HG03354 (cell line): Measurements from ENCODE around the gene WHRN.

Experiments used
- ATAC-seq: cut with Tn5 transposase; IDR thresholded peaks from one replicate; pipeline ENCODE4 v1.9.1; 2021; ENCODE audit warnings: mild to moderate bottlenecking; ENCODE audit not compliant: unreplicated experiment, poor library complexity, severe bottlenecking

WHRN gene

GRCh38 chr9:114476891-114477469 lies 28.3 kb downstream of the WHRN start:
- no peak for ATAC-seq

- no peak for ATAC-seq
These were observed 29.7 kb downstream of the WHRN start for GRCh38 chr9:114475412-114476135.

DNA sequence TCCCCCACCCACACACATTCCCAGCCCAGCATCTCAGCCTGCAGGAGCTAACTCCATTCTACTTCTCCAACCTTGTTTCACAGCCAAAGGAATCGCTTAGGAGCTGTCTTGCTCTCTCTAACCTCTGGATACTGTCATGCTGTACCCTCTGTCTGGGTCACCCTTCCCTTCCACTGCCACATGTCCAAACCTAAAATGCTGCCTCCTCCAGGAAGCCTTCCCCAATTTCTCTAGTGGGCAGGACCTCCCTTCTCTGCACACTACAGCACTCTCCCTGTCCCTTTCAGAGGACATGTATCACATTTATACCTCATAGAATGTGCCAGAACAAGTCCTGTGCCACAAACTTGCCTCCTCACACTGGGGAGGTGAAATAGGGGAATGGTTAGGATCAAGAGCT lies 30.8 kb downstream of the WHRN start:
- no peak for ATAC-seq

GRCh38 chr9:114473447-114473801 lies 31.8 kb downstream of the WHRN start:
- no peak for ATAC-seq

GRCh38 chr9:114472765-114473446 lies 32.4 kb downstream of the WHRN start:
- ATAC-seq = no peak

DNA sequence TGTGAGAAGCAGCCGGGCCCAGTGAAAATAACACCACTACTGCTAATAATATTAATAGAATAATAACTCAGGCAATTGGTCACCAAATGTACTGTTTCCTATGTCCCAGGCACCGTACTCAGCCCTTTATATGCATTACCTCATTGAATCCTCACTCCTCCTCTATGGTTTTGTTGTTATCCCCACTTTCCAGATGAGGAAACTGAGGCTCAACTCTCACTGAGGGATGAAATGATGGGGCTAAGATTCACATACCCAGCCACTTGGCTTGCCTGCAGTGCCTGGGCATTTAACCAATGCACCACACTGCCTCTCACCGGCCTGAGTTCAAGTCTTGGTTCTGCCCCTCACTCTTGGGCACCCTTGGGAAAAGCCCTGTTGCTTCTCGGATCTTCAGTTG lies 34.1 kb downstream of the WHRN start:
- ATAC-seq = no peak

GRCh38 chr9:114470581-114470980 lies 34.7 kb downstream of the WHRN start:
- no peak for ATAC-seq

- no peak for ATAC-seq
These were observed 35.2 kb downstream of the WHRN start for GRCh38 chr9:114470121-114470520.

DNA sequence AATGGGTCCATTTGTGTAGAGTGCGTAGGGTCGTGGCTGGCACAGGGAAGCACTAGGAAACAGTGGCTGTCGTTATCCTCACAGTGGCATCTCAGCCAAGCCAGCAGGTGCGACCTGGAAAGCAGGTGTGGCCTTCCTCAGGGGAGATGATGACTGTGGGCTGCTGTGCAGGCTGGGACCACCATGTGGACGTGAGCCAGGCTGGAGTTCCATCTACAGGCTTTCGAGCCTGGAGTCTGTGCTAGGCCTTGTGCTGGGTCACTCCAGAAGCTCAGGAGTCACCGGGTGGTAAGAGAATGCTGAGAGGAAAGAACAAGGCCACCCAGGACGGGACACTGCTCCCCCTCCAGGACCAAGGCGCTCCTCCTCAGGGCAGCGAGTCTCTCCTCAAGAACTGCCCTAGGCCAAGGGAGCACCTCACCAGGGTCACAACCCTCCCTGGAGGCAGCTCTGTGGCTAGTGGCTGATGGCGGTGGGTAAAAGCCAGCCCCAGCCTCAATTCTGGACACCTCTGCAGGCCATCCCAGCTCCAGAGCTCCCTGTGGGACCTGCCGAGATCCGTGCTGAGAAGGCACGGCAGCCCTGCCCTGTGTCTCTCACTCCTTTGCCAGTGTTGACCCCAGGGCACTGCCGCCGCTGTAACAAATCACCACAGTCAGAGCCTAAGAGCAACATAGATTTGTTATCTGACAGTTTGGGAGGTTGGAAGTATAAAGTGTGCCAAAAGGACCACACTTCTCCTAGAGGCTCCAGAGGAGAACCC lies 36.0 kb downstream of the WHRN start:
- no peak for ATAC-seq

DNA sequence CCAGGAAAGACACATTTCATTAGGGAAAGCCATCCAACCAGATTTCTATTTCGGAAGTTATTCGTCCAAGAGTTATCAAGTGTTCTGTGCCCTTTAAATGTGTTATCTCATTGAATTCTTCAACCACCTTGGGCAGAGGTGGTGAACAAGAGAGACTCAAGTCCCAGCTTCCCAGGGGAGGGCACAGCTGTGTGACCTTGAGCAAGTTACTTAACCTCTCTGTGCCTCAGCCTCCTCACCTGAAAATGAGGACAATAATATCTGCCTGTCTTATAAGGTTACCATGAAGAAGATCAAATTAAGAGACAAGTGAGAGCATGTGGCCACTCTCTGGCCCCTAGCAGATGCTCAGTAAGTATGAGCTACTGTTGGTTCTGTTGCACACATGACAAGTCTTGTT lies 37.4 kb downstream of the WHRN start:
- no peak for ATAC-seq

- no peak for ATAC-seq
These were observed 38.0 kb downstream of the WHRN start for GRCh38 chr9:114467226-114467750.

DNA sequence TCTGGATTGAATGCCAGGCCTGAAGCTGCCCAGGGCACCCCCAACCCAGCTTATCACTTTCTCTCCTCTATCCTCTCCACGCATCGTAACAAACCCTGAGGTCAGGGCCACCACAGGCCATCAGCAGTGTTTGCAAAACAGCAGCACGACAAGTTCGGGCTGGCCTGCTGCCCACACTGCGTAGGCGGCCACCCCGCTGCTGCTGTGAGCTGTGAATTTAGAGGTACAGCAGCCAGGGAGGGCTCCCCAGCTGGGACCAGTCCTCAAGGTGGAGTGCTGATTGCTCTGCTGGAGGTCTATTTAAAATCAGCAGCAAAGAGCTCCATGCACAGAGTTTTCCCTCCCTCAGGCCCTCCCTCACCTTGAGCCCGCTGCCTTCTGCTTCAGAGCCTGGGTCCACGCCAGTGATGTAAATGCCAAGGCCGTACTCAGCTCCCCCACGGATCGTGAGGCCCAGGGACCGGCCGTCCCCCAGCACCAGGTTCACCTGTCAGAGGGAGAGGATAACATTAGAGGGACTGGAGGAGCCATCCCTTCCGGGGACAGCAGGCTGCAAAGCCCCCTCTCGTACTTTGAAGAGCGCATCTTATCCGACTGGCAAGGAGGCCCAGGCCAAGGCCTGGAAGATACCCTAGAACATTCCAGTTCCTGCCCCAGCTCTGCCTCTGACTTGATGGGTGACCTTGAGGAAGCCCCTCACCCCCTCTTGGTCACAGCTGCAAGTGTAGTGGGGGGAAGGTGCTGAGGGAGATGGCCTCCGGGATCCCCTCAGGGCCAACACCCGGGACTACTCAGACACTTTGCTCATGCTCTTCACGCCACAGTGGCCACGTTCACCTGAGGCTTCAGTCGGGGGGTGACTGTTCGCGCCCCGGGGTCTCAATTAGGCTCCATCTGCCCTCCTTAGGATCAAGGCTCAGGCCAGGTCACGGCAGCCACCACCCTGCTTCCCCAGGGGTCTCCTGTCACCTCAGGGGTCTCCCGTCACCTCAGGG lies 39.1 kb downstream of the WHRN start:
- no peak for ATAC-seq

DNA sequence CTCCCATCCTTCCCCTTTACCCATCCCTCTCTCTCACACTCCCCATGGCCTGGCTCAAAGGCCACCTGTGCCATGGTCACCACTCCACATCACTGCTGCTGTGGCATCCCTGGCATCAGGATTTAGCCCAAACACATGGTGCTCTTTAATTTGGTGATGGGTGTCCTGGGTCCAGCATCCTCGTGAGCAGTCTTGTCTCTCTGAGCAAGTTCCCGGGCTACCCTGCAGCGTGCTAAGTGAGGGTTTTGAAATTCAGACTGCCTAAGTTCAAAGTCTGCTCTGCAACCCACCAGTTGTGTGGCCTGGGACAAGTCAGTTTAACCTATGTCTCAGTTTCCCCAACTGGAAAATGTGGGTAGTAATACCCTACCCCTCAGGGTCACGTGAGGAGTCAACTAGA lies 39.9 kb downstream of the WHRN start:
- no peak for ATAC-seq

DNA sequence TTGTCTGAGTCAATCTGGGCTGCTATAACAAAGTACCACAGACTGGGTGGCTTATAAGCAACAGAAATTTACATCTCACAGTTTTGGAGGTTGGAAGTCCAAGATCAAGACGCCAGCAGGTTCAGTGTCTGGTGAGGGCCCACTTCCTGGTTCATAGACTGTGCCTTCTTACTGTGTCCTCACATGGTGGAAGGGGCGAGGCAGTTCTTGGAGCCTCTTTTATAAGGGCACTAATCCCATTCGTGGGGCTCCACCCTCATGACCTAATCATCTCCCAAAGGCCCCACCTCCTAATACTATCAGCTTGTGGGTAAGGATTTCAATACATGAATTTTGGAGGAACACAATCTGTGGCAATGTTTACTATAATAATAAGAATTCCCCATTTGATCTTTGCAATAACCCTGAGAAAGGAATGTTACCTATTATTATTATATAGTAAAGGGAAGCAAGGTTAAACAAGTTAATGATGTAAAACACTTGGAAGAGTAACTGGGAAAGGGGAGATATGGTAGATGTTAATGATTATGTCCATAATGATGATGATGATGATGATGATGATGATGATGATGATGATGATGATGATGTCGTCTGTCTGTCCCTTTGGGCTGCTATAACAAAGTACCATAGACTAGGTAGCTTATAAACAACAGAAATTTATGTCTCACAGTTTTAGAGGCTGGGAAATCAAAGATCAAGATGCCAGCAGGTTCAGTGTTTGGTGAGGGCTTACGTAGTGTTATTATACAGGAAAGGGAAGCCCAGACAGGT lies 40.8 kb downstream of the WHRN start:
- ATAC-seq = no peak

DNA sequence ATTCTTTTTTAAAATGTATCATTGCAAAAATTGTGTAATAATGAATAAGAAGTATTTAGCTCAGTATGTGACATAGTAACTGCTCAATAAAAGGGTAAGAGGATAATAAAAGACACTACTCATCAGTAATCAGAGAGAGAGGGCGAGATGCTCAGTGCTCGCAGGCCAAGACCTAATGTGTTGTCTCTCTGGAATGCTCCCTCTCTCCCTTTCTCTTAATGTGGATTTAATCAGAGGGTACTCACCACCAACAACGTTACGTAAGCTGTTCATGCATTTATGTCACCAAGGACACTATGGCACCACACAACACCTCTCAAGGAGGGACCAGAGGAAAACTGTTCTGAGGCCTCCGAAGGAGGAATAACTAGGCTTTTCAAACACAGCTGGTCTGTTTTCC lies 42.5 kb downstream of the WHRN start:
- ATAC-seq = no peak

GRCh38 chr9:114461468-114461867 lies 43.8 kb downstream of the WHRN start:
- no peak for ATAC-seq

DNA sequence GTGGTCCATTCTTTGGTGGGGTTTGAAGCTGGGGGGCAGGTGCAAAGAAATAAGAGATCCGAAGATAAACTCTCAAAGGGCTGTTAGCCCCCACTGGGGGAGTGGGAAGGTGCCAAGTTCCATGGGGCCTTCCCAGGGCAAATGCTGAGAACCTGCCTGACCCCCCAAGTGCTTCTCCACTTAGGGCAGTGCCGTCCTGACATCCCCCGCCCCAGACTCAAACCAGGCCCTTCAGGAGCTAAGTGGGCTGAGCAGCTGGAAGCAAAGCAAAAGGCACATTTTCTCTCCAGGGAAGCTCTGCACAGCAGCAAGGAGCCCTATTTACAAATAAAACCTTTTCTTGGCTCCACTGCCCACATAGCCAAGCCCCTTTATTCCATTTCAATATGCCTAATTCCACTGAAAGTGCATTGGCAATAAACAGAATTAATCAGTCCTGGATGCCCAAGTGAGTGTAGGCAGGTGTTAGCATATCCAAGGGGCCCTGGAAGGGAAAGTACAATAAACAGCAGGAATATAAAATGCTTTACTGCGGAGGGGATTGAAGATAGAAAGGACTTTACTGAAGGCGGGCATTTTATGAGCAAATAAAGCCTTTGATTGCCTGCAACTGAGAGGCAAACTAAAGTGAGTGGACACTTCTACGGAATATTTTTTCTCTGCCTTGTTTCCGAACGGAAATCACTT lies 44.6 kb downstream of the WHRN start:
- no peak for ATAC-seq

- ATAC-seq = no peak
These were observed 45.8 kb downstream of the WHRN start for GRCh38 chr9:114459464-114459863.
